ENCODE measurements around the gene IER2.
"Not testable (repeated sequence)": the region's sequence is repeated elsewhere in the genome, so short reads cannot be mapped to it uniquely, and the experiment has no call there.

The IER2 gene

GRCh38 chr19:13160557-13160956 lies 10.3 kb downstream of the IER2 start:
- TF ChIP-seq, protein P1, sequence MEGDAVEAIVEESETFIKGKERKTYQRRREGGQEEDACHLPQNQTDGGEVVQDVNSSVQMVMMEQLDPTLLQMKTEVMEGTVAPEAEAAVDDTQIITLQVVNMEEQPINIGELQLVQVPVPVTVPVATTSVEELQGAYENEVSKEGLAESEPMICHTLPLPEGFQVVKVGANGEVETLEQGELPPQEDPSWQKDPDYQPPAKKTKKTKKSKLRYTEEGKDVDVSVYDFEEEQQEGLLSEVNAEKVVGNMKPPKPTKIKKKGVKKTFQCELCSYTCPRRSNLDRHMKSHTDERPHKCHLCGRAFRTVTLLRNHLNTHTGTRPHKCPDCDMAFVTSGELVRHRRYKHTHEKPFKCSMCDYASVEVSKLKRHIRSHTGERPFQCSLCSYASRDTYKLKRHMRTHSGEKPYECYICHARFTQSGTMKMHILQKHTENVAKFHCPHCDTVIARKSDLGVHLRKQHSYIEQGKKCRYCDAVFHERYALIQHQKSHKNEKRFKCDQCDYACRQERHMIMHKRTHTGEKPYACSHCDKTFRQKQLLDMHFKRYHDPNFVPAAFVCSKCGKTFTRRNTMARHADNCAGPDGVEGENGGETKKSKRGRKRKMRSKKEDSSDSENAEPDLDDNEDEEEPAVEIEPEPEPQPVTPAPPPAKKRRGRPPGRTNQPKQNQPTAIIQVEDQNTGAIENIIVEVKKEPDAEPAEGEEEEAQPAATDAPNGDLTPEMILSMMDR (IDR thresholded peaks at IDR 0.05; ENCODE audit: insufficient read depth, low read depth, low read length, missing control alignments) = no peak
- H3K4me3 ChIP-seq (ENCODE audit: low read length) = no peak overlapping the region
- DNase-seq (ENCODE audit: low read depth) = peak; percentile 47

GRCh38 chr19:13162724-13163608 lies 12.8 kb downstream of the IER2 start:
- TF ChIP-seq, protein P1 (IDR thresholded peaks at IDR 0.05; ENCODE audit: insufficient read depth, low read depth, low read length, missing control alignments) = no peak
- peak overlapping the region; percentile 30 for H3K4me3 ChIP-seq (ENCODE audit: low read length)
- DNase-seq (ENCODE audit: low read depth) = peak; percentile 99

- DNase-seq (ENCODE audit: low read depth) = peak; percentile 57
- peak overlapping the region; percentile 30 for H3K4me3 ChIP-seq (ENCODE audit: low read length)
- TF ChIP-seq, protein P1 (IDR thresholded peaks at IDR 0.05; ENCODE audit: insufficient read depth, low read depth, low read length, missing control alignments) = no peak
These were observed 13.6 kb downstream of the IER2 start for GRCh38 chr19:13163609-13164342.

GRCh38 chr19:13164343-13165161 lies 14.3 kb downstream of the IER2 start:
- peak; percentile 90 for DNase-seq (ENCODE audit: low read depth)
- TF ChIP-seq, protein P1 (IDR thresholded peaks at IDR 0.05; ENCODE audit: insufficient read depth, low read depth, low read length, missing control alignments) = no peak
- H3K4me3 ChIP-seq (ENCODE audit: low read length) = peak overlapping the region; percentile 18

GRCh38 chr19:13165162-13165997 lies 15.2 kb downstream of the IER2 start:
- no peak overlapping the region for H3K4me3 ChIP-seq (ENCODE audit: low read length)
- TF ChIP-seq, protein P1 (IDR thresholded peaks at IDR 0.05; ENCODE audit: insufficient read depth, low read depth, low read length, missing control alignments) = no peak
- DNase-seq (ENCODE audit: low read depth) = no peak

DNA sequence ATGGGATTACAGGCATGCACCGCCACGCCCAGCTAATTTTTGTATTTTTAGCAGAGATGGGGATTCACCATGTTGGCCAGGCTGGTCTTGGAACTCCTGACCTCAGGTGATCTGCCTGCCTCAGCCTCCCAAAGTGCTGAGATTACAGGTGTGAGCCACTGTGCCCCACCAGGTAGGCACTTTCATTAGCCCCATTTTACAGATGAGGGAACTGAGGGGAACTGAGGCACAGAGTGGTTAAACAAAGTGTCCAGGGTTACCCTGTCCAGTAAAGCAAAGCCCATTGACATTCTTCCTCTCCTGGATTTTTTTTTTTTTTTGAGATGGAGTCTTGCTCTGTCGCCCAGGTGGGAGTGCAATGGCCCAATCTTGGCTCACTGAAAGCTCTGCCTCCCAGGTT lies 15.9 kb downstream of the IER2 start:
- not testable (repeated sequence) for H3K4me3 ChIP-seq (ENCODE audit: low read length)

More for the DNA sequence above, 15.9 kb downstream of the IER2 start:
- DNase-seq (ENCODE audit: low read depth) = not testable (repeated sequence)

Data from epithelial cell of esophagus (primary cell).